T-helper 1 cell treated with Interleukin-12 subunit alpha and Interleukin-12 subunit beta and Interleukin-4 antibody, amounts not matched to agents 30 μg/mL and 1 μg/mL, for 36 hours (primary cell): ENCODE results near the gene ATP13A1.

Experiments used
- H3K27ac Mint-ChIP-seq: one replicate; pipeline ENCODE4 v1.8.0; 2021; ENCODE audit warnings: mild to moderate bottlenecking, mixed read lengths
- H3K27me3 Mint-ChIP-seq: one replicate; pipeline ENCODE4 v1.8.0; 2021; ENCODE audit warnings: low read depth, mixed read lengths
- H3K36me3 Mint-ChIP-seq: one replicate; pipeline ENCODE4 v1.8.0; 2021; ENCODE audit warnings: low read depth, mixed read lengths
- H3K4me1 Mint-ChIP-seq: one replicate; pipeline ENCODE4 v1.8.0; 2021; ENCODE audit warnings: low read depth, mixed read lengths
- H3K4me3 Mint-ChIP-seq: one replicate; pipeline ENCODE4 v1.8.0; 2021; ENCODE audit warnings: mild to moderate bottlenecking, moderate library complexity, mixed read lengths
- H3K9me3 Mint-ChIP-seq: one replicate; pipeline ENCODE4 v1.8.0; 2021; ENCODE audit warnings: mixed read lengths

The ATP13A1 gene

DNA sequence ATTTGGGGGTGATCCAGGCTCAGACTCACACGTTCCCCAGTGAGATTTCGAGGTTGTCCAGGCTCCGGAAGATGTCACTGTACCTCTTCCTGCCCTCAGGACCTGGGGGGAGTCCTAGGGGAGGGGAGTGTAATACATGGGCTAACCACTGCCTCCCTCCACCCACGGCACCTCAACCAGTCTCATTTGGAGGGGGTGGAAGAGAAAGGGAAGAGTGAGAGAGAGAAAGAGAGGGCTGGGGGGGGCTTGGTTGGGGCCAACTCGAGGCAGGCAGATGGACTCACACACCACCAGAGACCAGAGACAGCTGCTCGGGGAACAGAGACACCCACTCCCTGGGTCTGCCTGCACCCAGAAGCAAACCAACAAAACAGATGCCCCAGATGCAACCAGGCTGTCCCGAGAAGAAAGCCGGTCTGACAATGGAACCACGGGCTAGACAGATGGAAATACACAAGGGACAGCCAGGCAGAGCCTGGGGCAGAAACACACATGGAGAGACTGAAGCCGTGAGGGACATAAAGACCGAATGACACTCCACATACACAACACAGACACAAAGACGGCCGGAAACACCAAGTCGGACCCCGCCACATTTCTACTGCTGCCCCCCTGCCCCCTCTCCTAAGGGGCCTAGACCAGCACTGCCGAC lies 20.8 kb downstream of the ATP13A1 start:
- H3K9me3 Mint-ChIP-seq: no peaks in the 10 kb centered on the region
- no peaks in the 10 kb centered on the region for H3K27me3 Mint-ChIP-seq
- H3K36me3 Mint-ChIP-seq: peaks cover 34% of the 10 kb centered on the region
- peak overlapping the region; percentile 99 for H3K4me3 Mint-ChIP-seq
- H3K27ac Mint-ChIP-seq: peak overlapping the region; percentile 92
- H3K4me1 Mint-ChIP-seq: peaks cover 15% of the 10 kb centered on the region

DNA sequence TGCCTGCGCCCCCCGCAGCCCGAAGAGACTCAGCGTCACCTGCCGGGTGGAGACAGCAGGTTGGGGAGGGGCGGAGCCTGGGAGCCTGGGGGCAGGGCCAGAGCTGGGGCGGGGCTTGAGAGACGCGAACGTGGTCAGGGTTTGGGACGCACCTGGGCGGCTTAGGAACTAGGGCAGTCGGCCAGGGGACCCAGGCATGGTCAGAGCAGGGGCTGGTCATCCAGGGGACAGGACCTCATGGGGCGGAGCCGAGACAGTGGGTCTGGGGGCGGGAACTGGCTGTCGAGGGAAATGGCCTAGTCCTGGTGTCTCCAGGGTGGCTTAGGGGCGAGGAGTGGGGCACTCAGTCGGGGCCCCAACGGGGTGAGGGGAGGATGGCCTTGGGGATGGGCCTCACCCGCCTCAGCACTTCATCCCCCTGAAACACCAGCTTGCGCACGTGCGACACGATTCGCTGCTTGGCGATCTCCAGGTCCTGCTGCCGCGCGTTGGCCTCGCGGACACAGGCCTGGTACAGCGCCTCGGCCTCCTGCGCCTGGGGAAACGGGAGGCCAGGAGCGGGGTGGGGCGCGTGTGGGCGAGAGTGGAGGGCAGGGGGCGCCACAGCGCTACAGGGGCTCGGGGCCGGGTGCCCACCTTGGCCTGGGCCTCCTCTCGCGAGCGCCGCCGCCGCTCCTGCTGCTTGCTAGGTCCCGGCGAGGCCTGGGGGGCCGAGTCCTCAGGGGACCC lies 25.8 kb downstream of the ATP13A1 start:
- H3K36me3 Mint-ChIP-seq: peaks cover 54% of the 10 kb centered on the region
- H3K27ac Mint-ChIP-seq: no peak overlapping the region
- peaks cover 27% of the 10 kb centered on the region for H3K4me1 Mint-ChIP-seq
- no peak overlapping the region for H3K4me3 Mint-ChIP-seq
- no peaks in the 10 kb centered on the region for H3K27me3 Mint-ChIP-seq
- no peaks in the 10 kb centered on the region for H3K9me3 Mint-ChIP-seq

DNA sequence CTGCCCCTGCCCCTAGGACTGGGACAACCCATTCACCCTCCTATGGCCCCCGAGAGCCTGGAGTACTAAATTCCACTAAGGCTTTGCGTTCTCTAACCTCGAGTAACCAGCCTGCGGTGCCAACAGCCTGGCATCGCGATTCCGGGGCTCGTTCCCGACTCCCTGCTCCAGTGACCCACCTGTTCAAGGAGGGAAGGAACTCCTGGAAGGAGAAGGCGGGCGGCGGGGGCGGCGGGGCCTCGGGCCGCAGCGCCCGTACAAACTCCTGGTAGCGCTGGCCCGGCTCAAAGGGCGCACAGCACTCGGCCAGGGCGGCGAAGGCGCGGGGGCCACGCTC lies 26.3 kb downstream of the ATP13A1 start:
- Mint-ChIP-seq H3K36me3 (peaks cover 53% of the 10 kb centered on the region), H3K4me3 (no peak overlapping the region), H3K27ac (no peak overlapping the region), H3K27me3 (no peaks in the 10 kb centered on the region), H3K9me3 (no peaks in the 10 kb centered on the region), H3K4me1 (peaks cover 23% of the 10 kb centered on the region)

DNA sequence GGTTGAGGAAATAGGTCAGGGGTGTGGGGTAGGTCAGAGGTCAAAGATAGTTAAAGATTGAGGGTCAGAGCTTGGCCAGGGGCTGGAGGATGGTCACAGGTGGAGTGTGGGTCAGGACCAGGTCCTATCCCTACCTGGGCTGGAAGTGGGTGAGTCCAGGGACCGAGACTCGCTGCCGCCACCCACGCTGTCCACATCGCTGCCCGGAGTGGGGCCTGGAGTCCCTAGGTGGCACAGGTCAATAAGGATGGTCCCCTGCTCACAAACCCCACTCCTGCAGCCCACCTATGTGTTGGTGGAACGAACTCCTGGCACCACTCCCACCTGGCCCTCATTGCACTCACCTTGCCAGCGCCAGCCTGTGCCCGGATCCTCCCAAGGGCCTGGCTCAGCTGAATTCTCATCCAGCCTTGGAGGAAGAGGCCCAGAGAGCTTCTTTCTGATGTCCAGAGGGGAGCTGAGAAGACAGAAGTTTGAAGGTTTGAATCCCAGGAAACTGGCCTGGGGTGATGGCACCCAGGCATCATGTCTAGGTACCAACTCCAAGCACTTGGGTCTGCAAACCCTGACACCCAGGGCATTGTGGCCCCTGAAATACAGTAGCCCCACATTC lies 26.8 kb downstream of the ATP13A1 start:
- Mint-ChIP-seq H3K36me3 (peaks cover 50% of the 10 kb centered on the region), H3K4me1 (peaks cover 20% of the 10 kb centered on the region), H3K9me3 (no peaks in the 10 kb centered on the region), H3K4me3 (no peak overlapping the region), H3K27me3 (no peaks in the 10 kb centered on the region), H3K27ac (no peak overlapping the region)

DNA sequence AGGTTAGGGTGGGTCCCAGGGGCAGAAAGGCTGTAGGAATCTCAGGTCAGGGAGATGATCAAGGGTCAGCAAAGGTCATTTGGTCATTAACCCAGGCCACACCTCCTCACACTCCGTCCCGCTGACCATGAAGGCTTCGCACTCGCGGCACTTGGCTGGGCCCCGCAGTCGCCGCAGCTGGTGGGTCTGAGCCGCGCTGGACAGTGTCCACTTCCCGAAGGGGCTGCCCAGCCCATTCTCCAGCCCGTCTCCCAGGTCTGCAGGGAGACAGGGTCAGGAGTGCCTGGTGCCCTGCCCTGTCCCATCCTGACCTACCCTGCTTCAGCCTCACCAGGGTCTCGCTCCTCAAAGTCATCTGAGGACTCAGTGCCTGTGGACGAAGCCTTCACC lies 28.2 kb downstream of the ATP13A1 start:
- H3K27me3 Mint-ChIP-seq: no peaks in the 10 kb centered on the region
- peaks cover 53% of the 10 kb centered on the region for H3K36me3 Mint-ChIP-seq
- no peak overlapping the region for H3K4me3 Mint-ChIP-seq
- no peak overlapping the region for H3K27ac Mint-ChIP-seq
- H3K4me1 Mint-ChIP-seq: peaks cover 17% of the 10 kb centered on the region
- no peaks in the 10 kb centered on the region for H3K9me3 Mint-ChIP-seq

DNA sequence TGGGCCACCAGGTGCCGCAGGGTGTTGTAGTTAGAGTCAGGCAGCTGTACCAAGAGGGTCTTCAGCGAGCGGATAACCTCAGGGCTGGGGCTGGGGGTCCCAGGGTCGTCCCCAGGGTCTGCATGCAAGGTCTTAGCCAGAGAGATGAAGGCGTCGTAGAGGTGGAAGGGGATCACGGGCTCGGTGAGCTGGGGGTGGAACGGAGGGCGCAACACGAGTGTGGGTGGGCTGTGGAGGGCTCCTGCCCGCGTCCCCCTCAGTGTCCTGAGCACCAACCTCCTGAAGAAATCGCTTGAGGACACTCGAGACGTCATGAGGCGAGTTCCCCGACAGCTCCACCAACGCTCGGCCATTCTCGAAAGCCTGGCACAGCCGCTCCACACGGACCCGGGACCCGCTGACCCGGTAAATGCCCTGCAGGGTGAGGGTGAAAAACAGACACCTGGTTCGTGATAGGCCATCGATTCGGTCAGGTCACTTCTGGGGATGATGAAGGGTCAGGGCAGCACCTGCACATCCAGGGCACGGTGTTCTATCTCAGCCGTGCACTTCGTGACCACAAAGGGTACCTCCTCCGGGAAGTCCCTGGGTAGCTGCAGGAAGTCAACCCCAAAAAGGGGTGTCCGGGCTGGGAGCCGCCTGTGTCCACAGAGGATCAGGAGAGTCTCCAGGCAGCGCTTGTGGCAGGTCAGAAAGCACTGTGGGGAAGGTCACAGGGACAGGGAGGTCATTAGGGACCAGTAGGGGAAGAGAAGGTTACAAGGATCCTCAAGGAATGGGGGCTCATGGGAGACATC lies 28.8 kb downstream of the ATP13A1 start:
- no peaks in the 10 kb centered on the region for H3K27me3 Mint-ChIP-seq
- H3K36me3 Mint-ChIP-seq: peaks cover 48% of the 10 kb centered on the region
- no peak overlapping the region for H3K4me3 Mint-ChIP-seq
- peaks cover 16% of the 10 kb centered on the region for H3K4me1 Mint-ChIP-seq
- peak overlapping the region; percentile 81 for H3K27ac Mint-ChIP-seq
- no peaks in the 10 kb centered on the region for H3K9me3 Mint-ChIP-seq

DNA sequence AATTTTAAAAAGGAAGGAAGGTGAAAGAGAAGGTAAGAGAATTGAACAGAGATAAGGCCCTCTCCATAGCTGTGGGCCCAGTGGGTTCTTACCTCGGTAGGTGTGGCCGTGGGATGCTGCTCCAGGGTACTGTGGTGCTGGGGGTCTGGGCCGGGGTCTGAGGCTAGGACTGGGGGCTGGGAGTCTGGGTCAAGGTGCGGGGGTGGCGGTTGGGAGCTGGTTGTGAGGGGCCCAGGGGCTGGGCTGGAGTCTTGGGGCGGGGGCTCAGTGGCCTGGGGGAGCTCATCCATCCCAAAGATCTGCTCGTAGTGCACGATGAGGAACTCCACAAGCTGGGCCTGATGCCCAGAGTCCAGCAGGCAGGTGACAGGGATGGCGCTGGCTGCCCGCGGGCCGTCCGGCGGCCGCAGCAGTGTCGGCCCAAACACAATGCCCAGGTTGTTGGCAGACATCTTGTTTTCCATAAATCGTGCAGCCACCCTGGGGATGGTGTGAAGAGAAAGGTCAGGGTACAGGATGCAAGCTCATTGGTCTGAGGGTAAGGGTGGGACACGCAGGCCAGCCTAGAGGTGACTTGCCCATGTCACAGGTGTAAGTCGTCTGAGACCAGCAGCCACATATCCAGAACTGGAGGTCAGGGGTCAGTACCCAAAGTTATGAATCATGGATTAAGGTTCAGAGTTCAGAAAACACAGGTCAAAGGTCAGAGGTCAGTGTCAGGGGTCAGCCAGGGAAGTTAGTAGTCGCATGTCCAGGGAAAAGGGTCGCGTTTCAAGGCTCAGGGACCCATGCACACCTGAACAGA lies 29.6 kb downstream of the ATP13A1 start:
- no peaks in the 10 kb centered on the region for H3K9me3 Mint-ChIP-seq
- no peak overlapping the region for H3K4me3 Mint-ChIP-seq
- H3K4me1 Mint-ChIP-seq: peaks cover 16% of the 10 kb centered on the region
- no peaks in the 10 kb centered on the region for H3K27me3 Mint-ChIP-seq
- H3K27ac Mint-ChIP-seq: peak overlapping the region; percentile 64
- peaks cover 44% of the 10 kb centered on the region for H3K36me3 Mint-ChIP-seq

DNA sequence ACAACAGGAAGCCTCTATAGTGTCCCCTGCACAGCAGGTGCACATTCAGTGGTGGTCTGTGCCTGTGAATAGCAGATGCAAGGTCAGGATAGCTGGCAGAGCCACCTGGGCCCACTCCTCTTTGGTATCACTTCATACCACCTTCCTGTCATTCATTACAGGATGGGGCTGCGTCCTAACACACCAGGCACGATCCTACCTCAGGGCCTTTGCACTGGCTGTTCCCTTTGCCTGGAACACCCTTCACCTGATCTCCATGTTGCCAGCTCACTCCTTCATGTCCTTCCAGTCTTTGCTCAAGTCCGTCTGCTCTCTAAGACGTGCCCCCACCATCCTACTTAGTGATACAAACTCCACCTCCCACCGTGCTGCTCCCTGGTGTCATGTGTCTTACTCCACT lies 30.8 kb downstream of the ATP13A1 start:
- peaks cover 18% of the 10 kb centered on the region for H3K4me1 Mint-ChIP-seq
- H3K9me3 Mint-ChIP-seq: no peaks in the 10 kb centered on the region
- peak overlapping the region; percentile 21 for H3K27ac Mint-ChIP-seq
- no peak overlapping the region for H3K4me3 Mint-ChIP-seq
- peaks cover 41% of the 10 kb centered on the region for H3K36me3 Mint-ChIP-seq
- no peaks in the 10 kb centered on the region for H3K27me3 Mint-ChIP-seq

DNA sequence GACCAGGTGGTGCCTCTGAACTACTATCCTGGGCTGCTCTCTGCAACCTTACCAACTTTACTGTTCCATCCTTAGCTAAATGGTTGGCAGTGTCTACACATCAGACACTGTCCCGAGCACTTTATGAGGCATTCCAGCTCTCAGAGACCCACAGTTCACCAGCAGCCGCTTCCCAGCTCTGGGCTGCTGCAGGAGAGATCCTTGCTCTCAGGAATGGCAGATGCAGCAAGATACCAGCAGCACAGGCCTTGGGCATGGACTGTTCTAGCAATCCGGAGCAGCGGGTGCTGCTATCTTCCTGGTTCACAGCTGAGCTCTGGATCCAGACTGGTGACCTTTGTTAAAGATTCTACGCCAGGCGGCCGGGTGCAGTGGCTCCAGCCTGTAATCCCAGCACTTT lies 32.1 kb downstream of the ATP13A1 start:
- Mint-ChIP-seq H3K4me1 (peaks cover 26% of the 10 kb centered on the region), H3K27me3 (no peaks in the 10 kb centered on the region), H3K27ac (no peak overlapping the region), H3K9me3 (no peaks in the 10 kb centered on the region), H3K4me3 (no peak overlapping the region), H3K36me3 (peaks cover 42% of the 10 kb centered on the region)

DNA sequence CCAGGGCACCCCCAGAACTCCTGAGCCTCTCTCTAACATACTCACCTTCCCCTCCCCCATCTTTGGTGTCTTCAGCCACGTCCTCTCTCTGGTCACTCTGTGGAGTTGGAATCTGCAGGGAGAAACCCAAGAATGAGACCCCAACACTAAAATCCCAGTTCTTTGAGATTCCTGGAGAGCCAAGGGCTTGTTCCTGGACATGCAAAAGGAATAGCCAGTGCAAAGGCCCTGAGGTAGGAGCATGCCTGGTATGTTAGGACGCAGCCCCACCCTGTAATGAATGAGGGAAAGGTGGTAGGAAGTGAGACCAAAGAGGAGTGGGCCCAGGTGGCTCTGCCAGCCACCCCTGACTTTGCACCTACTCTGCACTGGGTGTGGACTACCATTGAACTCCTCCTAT lies 33.0 kb downstream of the ATP13A1 start:
- Mint-ChIP-seq H3K36me3 (peaks cover 39% of the 10 kb centered on the region), H3K27me3 (no peaks in the 10 kb centered on the region), H3K27ac (no peak overlapping the region), H3K9me3 (no peaks in the 10 kb centered on the region), H3K4me1 (peaks cover 26% of the 10 kb centered on the region), H3K4me3 (no peak overlapping the region)

DNA sequence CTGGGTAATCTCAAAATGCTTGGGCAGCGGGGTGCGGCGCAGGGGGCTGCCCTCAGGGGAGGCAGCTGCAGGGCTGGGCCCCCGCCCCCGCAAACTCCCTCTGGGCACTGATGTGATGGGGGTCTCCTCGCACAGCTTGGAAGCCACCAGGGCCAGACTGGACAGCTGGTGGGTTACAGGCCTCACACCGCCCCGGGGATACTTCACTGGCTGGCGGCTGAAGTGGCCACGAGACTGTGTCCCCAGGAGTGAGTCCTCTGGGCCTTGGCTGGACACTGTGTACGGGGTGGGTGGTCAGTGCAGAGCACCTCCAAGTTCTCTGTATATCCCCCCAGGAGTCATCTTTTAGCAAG lies 33.4 kb downstream of the ATP13A1 start:
- Mint-ChIP-seq H3K4me3 (no peak overlapping the region), H3K27me3 (no peaks in the 10 kb centered on the region), H3K36me3 (peaks cover 37% of the 10 kb centered on the region), H3K9me3 (no peaks in the 10 kb centered on the region), H3K27ac (no peak overlapping the region), H3K4me1 (peaks cover 24% of the 10 kb centered on the region)

DNA sequence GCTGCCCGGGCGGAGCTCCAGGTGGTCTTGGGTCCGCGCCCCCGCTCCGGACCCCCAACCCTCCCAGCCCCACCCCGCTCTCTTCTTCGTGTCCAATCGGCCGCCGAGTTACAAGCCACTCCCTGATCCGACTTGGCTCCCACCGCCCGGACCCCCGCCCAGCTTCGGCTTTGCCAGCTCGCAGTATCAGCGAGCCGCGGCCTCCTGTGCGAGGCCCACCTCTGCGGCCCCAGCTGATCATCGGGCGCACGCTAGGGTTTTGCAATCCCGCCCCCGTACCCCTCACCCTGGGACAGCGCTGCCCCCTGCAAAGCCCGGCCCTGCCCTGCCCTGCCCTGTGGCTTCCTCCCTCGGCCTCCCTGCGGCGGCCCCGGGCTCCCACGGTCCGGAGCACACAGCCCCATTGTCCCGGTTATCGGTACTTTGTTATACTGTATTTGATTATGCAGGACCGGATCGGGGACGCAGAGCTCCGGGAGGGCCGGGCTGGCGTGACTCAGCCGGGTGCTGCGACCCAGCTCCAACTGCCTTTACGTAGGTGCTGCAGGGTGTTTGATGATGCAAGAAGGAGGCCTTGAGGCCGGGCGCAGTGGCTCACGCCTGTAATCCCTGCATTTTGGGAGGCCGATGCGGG lies 34.9 kb downstream of the ATP13A1 start:
- Mint-ChIP-seq H3K4me3 (peak overlapping the region; percentile 69), H3K9me3 (no peaks in the 10 kb centered on the region), H3K27ac (peak overlapping the region; percentile 45), H3K27me3 (no peaks in the 10 kb centered on the region), H3K36me3 (peaks cover 36% of the 10 kb centered on the region), H3K4me1 (peaks cover 18% of the 10 kb centered on the region)

DNA sequence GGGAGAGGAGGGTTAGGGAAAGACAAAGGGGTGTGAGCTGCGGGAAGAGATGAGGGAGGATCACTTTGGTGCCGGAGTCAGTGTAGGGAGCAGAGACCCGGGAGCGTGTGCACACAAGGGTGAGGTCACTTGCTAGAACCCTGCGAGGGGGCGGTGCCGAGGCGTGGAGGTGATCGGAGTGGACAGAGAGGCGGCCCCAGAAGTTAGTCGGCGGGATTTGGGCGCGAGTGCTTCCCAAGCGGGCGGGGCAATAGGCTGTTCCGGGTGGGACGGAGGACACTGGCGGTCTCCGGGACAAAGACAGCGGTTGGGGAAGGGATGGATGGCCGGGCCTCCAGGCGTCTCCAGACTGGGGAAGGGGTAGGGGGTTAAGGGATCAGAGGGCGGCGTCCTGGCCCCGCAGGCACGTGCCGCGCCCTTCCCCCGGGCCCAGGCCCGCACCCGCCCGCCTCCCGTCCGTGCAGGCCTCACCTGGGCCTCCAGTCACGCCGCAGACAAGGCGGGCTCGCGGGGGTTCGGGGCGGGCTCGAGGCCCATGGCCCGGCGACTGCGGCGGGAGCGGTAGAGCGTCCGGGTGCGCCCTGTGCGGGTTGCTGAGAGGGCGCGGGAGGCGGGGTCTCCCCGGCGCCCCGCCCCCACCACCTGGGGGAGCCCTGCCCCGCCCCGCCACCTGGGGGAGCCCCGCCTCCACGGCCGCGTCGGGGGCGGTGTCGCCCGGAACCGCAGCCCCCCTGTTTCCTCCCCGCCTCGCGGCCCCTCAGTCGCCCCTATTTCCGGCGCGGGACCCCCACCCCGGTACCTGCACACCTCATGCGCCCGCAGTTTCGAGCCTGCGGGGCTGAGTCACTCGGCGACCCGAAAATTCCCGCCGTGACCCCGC lies 35.6 kb downstream of the ATP13A1 start, which contains the start of gene LPAR2:
TSS of gene LPAR2 (minus strand) at position 600 of the 880 bp plus-strand sequence. CDS start 945 bp downstream, outside the sequence.
- peaks cover 29% of the 10 kb centered on the region for H3K36me3 Mint-ChIP-seq
- peak within 1 kb of the TSS; percentile 97 for H3K4me3 Mint-ChIP-seq
- H3K27ac Mint-ChIP-seq: peak within 1 kb of the TSS; percentile 96
- H3K9me3 Mint-ChIP-seq: no peaks in the 10 kb centered on the region
- H3K27me3 Mint-ChIP-seq: no peaks in the 10 kb centered on the region
- peaks cover 15% of the 10 kb centered on the region for H3K4me1 Mint-ChIP-seq
